ENCODE measurements around the gene AP1S3.

DNA sequence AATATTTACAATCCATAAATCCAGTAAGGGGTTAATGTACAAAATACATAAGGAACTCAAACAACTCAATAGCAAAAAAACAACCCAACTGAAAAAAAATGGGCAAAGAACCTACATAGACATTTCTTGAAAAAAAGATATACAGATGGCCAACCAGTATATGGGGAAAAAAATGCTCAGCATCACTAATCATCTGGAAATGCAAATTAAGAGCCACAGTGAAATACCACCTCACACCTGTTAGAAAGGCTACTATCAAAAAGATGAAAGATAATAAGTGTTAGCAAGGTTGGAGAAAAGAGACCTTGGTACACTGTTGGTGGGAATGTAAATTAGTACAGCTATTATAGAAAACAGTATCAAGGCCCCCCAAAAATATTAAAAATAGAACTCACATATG lies 14.6 kb downstream of the AP1S3 start:
- TF ChIP-seq, protein P1, sequence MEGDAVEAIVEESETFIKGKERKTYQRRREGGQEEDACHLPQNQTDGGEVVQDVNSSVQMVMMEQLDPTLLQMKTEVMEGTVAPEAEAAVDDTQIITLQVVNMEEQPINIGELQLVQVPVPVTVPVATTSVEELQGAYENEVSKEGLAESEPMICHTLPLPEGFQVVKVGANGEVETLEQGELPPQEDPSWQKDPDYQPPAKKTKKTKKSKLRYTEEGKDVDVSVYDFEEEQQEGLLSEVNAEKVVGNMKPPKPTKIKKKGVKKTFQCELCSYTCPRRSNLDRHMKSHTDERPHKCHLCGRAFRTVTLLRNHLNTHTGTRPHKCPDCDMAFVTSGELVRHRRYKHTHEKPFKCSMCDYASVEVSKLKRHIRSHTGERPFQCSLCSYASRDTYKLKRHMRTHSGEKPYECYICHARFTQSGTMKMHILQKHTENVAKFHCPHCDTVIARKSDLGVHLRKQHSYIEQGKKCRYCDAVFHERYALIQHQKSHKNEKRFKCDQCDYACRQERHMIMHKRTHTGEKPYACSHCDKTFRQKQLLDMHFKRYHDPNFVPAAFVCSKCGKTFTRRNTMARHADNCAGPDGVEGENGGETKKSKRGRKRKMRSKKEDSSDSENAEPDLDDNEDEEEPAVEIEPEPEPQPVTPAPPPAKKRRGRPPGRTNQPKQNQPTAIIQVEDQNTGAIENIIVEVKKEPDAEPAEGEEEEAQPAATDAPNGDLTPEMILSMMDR (conservative IDR thresholded peaks at IDR 0.05; ENCODE audit: low read depth, low read length), result no peak
- TF ChIP-seq EZH2phosphoT487 (IDR thresholded peaks at IDR 0.05; ENCODE audit: borderline replicate concordance, low read length), result no peak

Measured in PC-3 (cell line).